Rectal smooth muscle tissue (tissue), 1 donor: ENCODE results near the gene GEN1.

Experiments
- H3K27ac ChIP-seq: one replicate; pipeline ENCODE4 v1.7.0; 2013; ENCODE audit warnings: low read depth, low read length, inconsistent platforms
- H3K27me3 ChIP-seq: one replicate; pipeline ENCODE4 v1.7.0; 2013; ENCODE audit warnings: low read length; ENCODE audit not compliant: control insufficient read depth, insufficient read depth
- H3K36me3 ChIP-seq: one replicate; pipeline ENCODE4 v1.7.0; 2013; ENCODE audit warnings: low read length; ENCODE audit not compliant: control insufficient read depth, insufficient read depth
- H3K4me1 ChIP-seq: one replicate; pipeline ENCODE4 v1.7.0; 2013; ENCODE audit warnings: low read length; ENCODE audit not compliant: control insufficient read depth, insufficient read depth
- H3K4me3 ChIP-seq: one replicate; pipeline ENCODE4 v1.7.0; 2013; ENCODE audit warnings: low read length
- H3K9ac ChIP-seq: one replicate; pipeline ENCODE4 v1.7.0; 2013; ENCODE audit warnings: low read length

Gene GEN1

GRCh38 chr2:17753803-17754663 is at the start of gene GEN1, which contains the start of gene SMC6:
TSS of gene GEN1 (plus strand) at chr2:17754138. CDS start at chr2:17759944, 5,806 bp downstream.
TSS of gene SMC6 (minus strand) at chr2:17753810. CDS start at chr2:17745946, 7,864 bp downstream.
- no peaks in the 10 kb centered on the region for H3K27me3 ChIP-seq
- peaks cover 5% of the 10 kb centered on the region for H3K4me1 ChIP-seq
- H3K4me3 ChIP-seq: peak within 1 kb of the TSS; percentile 71
- no peaks in the 10 kb centered on the region for H3K36me3 ChIP-seq
- peak within 1 kb of the TSS; percentile 94 for H3K27ac ChIP-seq
- H3K9ac ChIP-seq: peak within 1 kb of the TSS; percentile 54

- Histone ChIP-seq H3K4me1 (no peaks in the 10 kb centered on the region), H3K9ac (no peak overlapping the region), H3K27ac (no peak overlapping the region), H3K36me3 (peaks cover 5% of the 10 kb centered on the region), H3K4me3 (no peak overlapping the region), H3K27me3 (no peaks in the 10 kb centered on the region)
Measured at GRCh38 chr2:17706845-17707244, 47.1 kb upstream of the GEN1 start.

GRCh38 chr2:17708501-17708900 is 45.4 kb upstream of the GEN1 start:
- H3K27me3 ChIP-seq: no peaks in the 10 kb centered on the region
- H3K9ac ChIP-seq: no peak overlapping the region
- H3K4me3 ChIP-seq: no peak overlapping the region
- H3K27ac ChIP-seq: no peak overlapping the region
- H3K4me1 ChIP-seq: no peaks in the 10 kb centered on the region
- H3K36me3 ChIP-seq: peaks cover 9% of the 10 kb centered on the region

GRCh38 chr2:17709897-17710296 is 44.0 kb upstream of the GEN1 start:
- no peak overlapping the region for H3K4me3 ChIP-seq
- H3K4me1 ChIP-seq: no peaks in the 10 kb centered on the region
- H3K9ac ChIP-seq: no peak overlapping the region
- peaks cover 15% of the 10 kb centered on the region for H3K36me3 ChIP-seq
- no peaks in the 10 kb centered on the region for H3K27me3 ChIP-seq
- no peak overlapping the region for H3K27ac ChIP-seq

GRCh38 chr2:17710547-17711248 is 43.2 kb upstream of the GEN1 start:
- no peak overlapping the region for H3K4me3 ChIP-seq
- H3K27ac ChIP-seq: no peak overlapping the region
- H3K9ac ChIP-seq: no peak overlapping the region
- no peaks in the 10 kb centered on the region for H3K27me3 ChIP-seq
- no peaks in the 10 kb centered on the region for H3K4me1 ChIP-seq
- H3K36me3 ChIP-seq: peaks cover 15% of the 10 kb centered on the region

GRCh38 chr2:17713291-17713690 is 40.6 kb upstream of the GEN1 start:
- H3K9ac ChIP-seq: no peak overlapping the region
- H3K4me1 ChIP-seq: no peaks in the 10 kb centered on the region
- no peak overlapping the region for H3K4me3 ChIP-seq
- peaks cover 10% of the 10 kb centered on the region for H3K36me3 ChIP-seq
- H3K27ac ChIP-seq: no peak overlapping the region
- H3K27me3 ChIP-seq: no peaks in the 10 kb centered on the region

- Histone ChIP-seq H3K4me3 (no peak overlapping the region), H3K9ac (no peak overlapping the region), H3K27ac (no peak overlapping the region), H3K27me3 (no peaks in the 10 kb centered on the region), H3K36me3 (peaks cover 10% of the 10 kb centered on the region), H3K4me1 (no peaks in the 10 kb centered on the region)
Measured at GRCh38 chr2:17717666-17718065, 36.3 kb upstream of the GEN1 start.

GRCh38 chr2:17718689-17719088 is 35.2 kb upstream of the GEN1 start:
- no peaks in the 10 kb centered on the region for H3K27me3 ChIP-seq
- no peak overlapping the region for H3K27ac ChIP-seq
- peaks cover 6% of the 10 kb centered on the region for H3K36me3 ChIP-seq
- no peak overlapping the region for H3K4me3 ChIP-seq
- H3K9ac ChIP-seq: no peak overlapping the region
- H3K4me1 ChIP-seq: no peaks in the 10 kb centered on the region

- H3K27ac ChIP-seq: no peak overlapping the region
- H3K4me1 ChIP-seq: no peaks in the 10 kb centered on the region
- H3K36me3 ChIP-seq: peaks cover 1% of the 10 kb centered on the region
- no peak overlapping the region for H3K9ac ChIP-seq
- H3K4me3 ChIP-seq: no peak overlapping the region
- no peaks in the 10 kb centered on the region for H3K27me3 ChIP-seq
Measured at GRCh38 chr2:17719562-17720371, 34.2 kb upstream of the GEN1 start.

- H3K36me3 ChIP-seq: peaks cover 4% of the 10 kb centered on the region
- H3K4me3 ChIP-seq: no peak overlapping the region
- no peak overlapping the region for H3K27ac ChIP-seq
- no peaks in the 10 kb centered on the region for H3K27me3 ChIP-seq
- no peak overlapping the region for H3K9ac ChIP-seq
- H3K4me1 ChIP-seq: no peaks in the 10 kb centered on the region
Measured at GRCh38 chr2:17728210-17728609, 25.7 kb upstream of the GEN1 start.

GRCh38 chr2:17729880-17730279 is 24.1 kb upstream of the GEN1 start:
- peaks cover 4% of the 10 kb centered on the region for H3K36me3 ChIP-seq
- H3K4me3 ChIP-seq: no peak overlapping the region
- H3K27ac ChIP-seq: no peak overlapping the region
- H3K27me3 ChIP-seq: no peaks in the 10 kb centered on the region
- no peaks in the 10 kb centered on the region for H3K4me1 ChIP-seq
- H3K9ac ChIP-seq: no peak overlapping the region

- H3K4me3 ChIP-seq: no peak overlapping the region
- H3K36me3 ChIP-seq: peaks cover 7% of the 10 kb centered on the region
- H3K9ac ChIP-seq: no peak overlapping the region
- H3K27me3 ChIP-seq: no peaks in the 10 kb centered on the region
- H3K27ac ChIP-seq: no peak overlapping the region
- no peaks in the 10 kb centered on the region for H3K4me1 ChIP-seq
Measured at GRCh38 chr2:17733599-17733998, 20.3 kb upstream of the GEN1 start.
